IMR-90 (cell line): ENCODE data around the gene TAF9B. TPM values are rescaled to one million over a fixed set of nuclear protein-coding genes. Genes with fewer than 3 reads are reported as not detected.
"Not testable (repeated sequence)": the region's sequence is repeated elsewhere in the genome, so short reads cannot be mapped to it uniquely, and the experiment has no call there.

Experiments used
- ATAC-seq: fragments of 200-7000 bp; cut with Tn5 transposase; 2 replicates; pipeline ENCODE4 v1.9.1; 2020; ENCODE audit warnings: low read depth, mild to moderate bottlenecking, moderate library complexity
- BruUV-seq: library from RNA; stranded (reverse); fragments of 400-500 nt; replicated peaks from 2 replicates; lab custom pipeline; 2021; lab: Mats Ljungman, UMichigan
- CTCF ChIA-PET: fragments of 300-600 bp; formaldehyde crosslinking; extraction: SDS; loops from one replicate; lab custom pipeline; 2021; ENCODE audit warnings: antibody characterized with exemption; lab: Yijun Ruan, JAX
- POLR2A ChIA-PET: fragments of 300-600 bp; sonication (Branson Sonifier 250); formaldehyde crosslinking; loops from one replicate; lab custom pipeline; 2022; ENCODE audit warnings: antibody characterized with exemption; ENCODE audit not compliant: unreplicated experiment; lab: Charles Lee
- DNase-seq: peaks from one replicate; pipeline ENCODE4 v3.0.0; 2013
- H2AFZ ChIP-seq: replicated peaks from 2 replicates; pipeline ENCODE3; 2013; ENCODE audit warnings: low read length, mild to moderate bottlenecking; ENCODE audit not compliant: poor library complexity
- H2AK5ac ChIP-seq: 2 replicates; pipeline ENCODE4 v1.6.1; 2013; ENCODE audit warnings: low read depth, low read length, inconsistent platforms
- H2AK9ac ChIP-seq: replicated peaks from 2 replicates; pipeline ENCODE3; 2013; ENCODE audit warnings: mild to moderate bottlenecking, low read depth, low read length, moderate library complexity; ENCODE audit not compliant: poor library complexity
- H2BK120ac ChIP-seq: 2 replicates; pipeline ENCODE4 v1.6.1; 2013; ENCODE audit warnings: low read depth, low read length, inconsistent platforms
- H2BK15ac ChIP-seq: 3 replicates; pipeline ENCODE4 v1.6.1; 2013; ENCODE audit warnings: low read depth, low read length, inconsistent platforms
- H2BK20ac ChIP-seq: 2 replicates; pipeline ENCODE4 v1.6.1; 2013; ENCODE audit warnings: low read depth, mild to moderate bottlenecking, inconsistent platforms, low read length, moderate library complexity
- H2BK5ac ChIP-seq: 2 replicates; pipeline ENCODE4 v1.6.1; 2013; ENCODE audit warnings: mild to moderate bottlenecking, low read depth, low read length, inconsistent platforms; ENCODE audit not compliant: poor library complexity, severe bottlenecking
- H3K14ac ChIP-seq: replicated peaks from 2 replicates; pipeline ENCODE4 v1.6.1; 2013; ENCODE audit warnings: low read depth, low read length, inconsistent platforms
- H3K18ac ChIP-seq: 2 replicates; pipeline ENCODE4 v1.6.1; 2013; ENCODE audit warnings: low read depth, low read length, control low read depth
- H3K23ac ChIP-seq: 2 replicates; pipeline ENCODE4 v1.6.1; 2013; ENCODE audit warnings: low read depth, low read length, inconsistent platforms
- H3K27ac ChIP-seq: 2 replicates; pipeline ENCODE4 v1.5.1; 2013; ENCODE audit warnings: mild to moderate bottlenecking, control low read depth, low read length; ENCODE audit not compliant: insufficient read depth
- H3K27me3 ChIP-seq: 2 replicates; pipeline ENCODE4 v1.6.1; 2013; ENCODE audit warnings: low read length; ENCODE audit not compliant: control insufficient read depth, insufficient read depth
- H3K36me3 ChIP-seq: 2 replicates; pipeline ENCODE4 v1.6.1; 2013; ENCODE audit warnings: low read length, mixed read lengths; ENCODE audit not compliant: control insufficient read depth, insufficient read depth
- H3K4ac ChIP-seq: 2 replicates; pipeline ENCODE4 v1.6.1; 2013; ENCODE audit warnings: low read depth, low read length, inconsistent platforms
- H3K4me1 ChIP-seq: 2 replicates; pipeline ENCODE4 v1.6.1; 2013; ENCODE audit warnings: low read length, mixed read lengths; ENCODE audit not compliant: control insufficient read depth, insufficient read depth
- H3K4me2 ChIP-seq: 2 replicates; pipeline ENCODE4 v1.6.1; 2013; ENCODE audit warnings: low read depth, mild to moderate bottlenecking, control low read depth, low read length, moderate library complexity
- H3K4me3 ChIP-seq: 2 replicates; pipeline ENCODE4 v1.5.1; 2013; ENCODE audit warnings: low read depth, mild to moderate bottlenecking, control low read depth, low read length, moderate library complexity; ENCODE audit not compliant: insufficient read depth
- H3K56ac ChIP-seq: 2 replicates; pipeline ENCODE4 v1.6.1; 2013; ENCODE audit warnings: low read length, inconsistent platforms; ENCODE audit not compliant: insufficient read depth; ENCODE audit errors: extremely low read depth
- H3K79me1 ChIP-seq, 2 experiments: 2 replicates each; pipeline ENCODE4 v1.6.1; 2013; ENCODE audit warnings: low read length in 2 of 2, inconsistent platforms in 1 of 2, low read depth in 1 of 2
- H3K9ac ChIP-seq: 2 replicates; pipeline ENCODE4 v1.6.1; 2013; ENCODE audit warnings: low read depth, low read length, control low read depth
- H3K9me1 ChIP-seq: 2 replicates; pipeline ENCODE4 v1.6.1; 2013; ENCODE audit warnings: low read length, inconsistent platforms; ENCODE audit not compliant: insufficient read depth
- H3K9me3 ChIP-seq: 2 replicates; pipeline ENCODE4 v1.6.1; 2013; ENCODE audit warnings: low read length; ENCODE audit not compliant: control insufficient read depth, insufficient read depth
- H4K20me1 ChIP-seq: 2 replicates; pipeline ENCODE4 v1.6.1; 2013; ENCODE audit warnings: low read length, inconsistent platforms; ENCODE audit not compliant: insufficient read depth
- H4K5ac ChIP-seq: 2 replicates; pipeline ENCODE4 v1.6.1; 2013; ENCODE audit warnings: mild to moderate bottlenecking, low read depth, low read length, control low read depth
- H4K8ac ChIP-seq, 2 experiments: 2 replicates each; pipeline ENCODE4 v1.6.1; 2013; ENCODE audit warnings: low read depth in 2 of 2, low read length in 2 of 2, control low read depth in 1 of 2, inconsistent platforms in 1 of 2
- H4K91ac ChIP-seq: 2 replicates; pipeline ENCODE4 v1.6.1; 2013; ENCODE audit warnings: low read depth, low read length, inconsistent platforms; ENCODE audit not compliant: insufficient read depth
- dilution Hi-C: fragments of 300-500 bp; cut with HindIII; formaldehyde crosslinking; loops from one replicate; pipeline ENCODE4 v1.14.3; 2018; ENCODE audit warnings: low sequenced_read_pairs; ENCODE audit not compliant: unreplicated experiment
- in situ Hi-C: fragments of 300-500 bp; cut with MboI; formaldehyde crosslinking; loops from 3 replicates; pipeline ENCODE4 v1.14.3; 2019; ENCODE audit warnings: low sequenced_read_pairs, inconsistent platforms, mixed read lengths
- intact Hi-C: fragments of 100-400 bp; cut with micrococcal nuclease; formaldehyde crosslinking; loops from 2 replicates; pipeline ENCODE4 v1.10.0; 2022
- polyA plus RNA-seq, 3 experiments: library from polyadenylated mRNA; depleted of rRNA; stranded (reverse); fragments of >200 nt; gene quantifications; 2 replicates each; pipeline ENCODE4 v1.2.3, GENCODE V29; 2012; ENCODE audit warnings: low replicate concordance in 1 of 3
- total RNA-seq: library from RNA; depleted of rRNA; stranded (reverse); fragments of >200 nt; gene quantifications from 2 replicates; pipeline ENCODE4 v1.2.3, GENCODE V29; 2012

TAF9B gene
- total and polyA plus RNA-seq, 2 of the 4 experiments (the other 2 are of a cell fraction), result 12.4 to 21.5 TPM

GRCh38 chrX:78125781-78126180, 13.7 kb downstream of the TAF9B start:
- H3K14ac ChIP-seq, H3K9ac ChIP-seq, H3K79me1 ChIP-seq, intact Hi-C loops, H3K4me1 ChIP-seq, H2BK20ac ChIP-seq, H3K56ac ChIP-seq, H3K4ac ChIP-seq, H3K27ac ChIP-seq, H3K18ac ChIP-seq, H3K9me3 ChIP-seq, H3K23ac ChIP-seq, H2AFZ ChIP-seq, dilution Hi-C loops, H4K8ac ChIP-seq, DNase-seq, H3K4me2 ChIP-seq, BruUV-seq, H2BK120ac ChIP-seq, H3K9me1 ChIP-seq, H3K27me3 ChIP-seq, POLR2A ChIA-PET, H2BK5ac ChIP-seq, H2AK9ac ChIP-seq, H2AK5ac ChIP-seq, H2BK15ac ChIP-seq, in situ Hi-C loops, H3K4me3 ChIP-seq, H4K5ac ChIP-seq, H4K91ac ChIP-seq: not testable (repeated sequence)
- CTCF ChIA-PET, result interaction anchor here (1.3 kb wide), 1 partner anchor 11 kb away, joined by 3 read pairs; no protein-coding TSS in a partner anchor
- Histone ChIP-seq H4K20me1 (peaks cover 37% of the 10 kb centered on the region), H3K36me3 (peaks cover 28% of the 10 kb centered on the region)
- 0 out of 2 replicates have a peak, but pooled peaks have one; percentile 14 for ATAC-seq
